Endothelial cell of umbilical vein (primary cell): ENCODE results near the gene COLGALT1. TPM values are rescaled to one million over a fixed set of nuclear protein-coding genes. Genes with fewer than 3 reads are reported as not detected.

Source experiments
- BruUV-seq: library from RNA; stranded (reverse); fragments of 400-500 nt; replicated peaks from 2 replicates; lab custom pipeline; 2021; lab: Mats Ljungman, UMichigan
- CTCF ChIA-PET: fragments of 300-600, 350-600 bp; sonication (Branson Sonifier 250); formaldehyde crosslinking; loops from one replicate; lab custom pipeline; 2021; ENCODE audit warnings: antibody characterized with exemption, inconsistent platforms; lab: Charles Lee
- POLR2A ChIA-PET: fragments of 300-600, 350-600 bp; sonication (Branson Sonifier 250); formaldehyde crosslinking; loops from one replicate; lab custom pipeline; 2021; ENCODE audit warnings: antibody characterized with exemption, inconsistent platforms; lab: Charles Lee
- DNase-seq: peaks from one replicate; pipeline ENCODE4 v3.0.0-alpha.2; 2011; ENCODE audit warnings: low read depth, low spot score
- FAIRE-seq: peaks from 2 replicates; lab custom pipeline; 2011; peaks lifted over from hg19 to GRCh38; lab: Jason Lieb, UNC
- H2AFZ ChIP-seq: 2 replicates; pipeline ENCODE4 v1.6.0; 2012; ENCODE audit warnings: low read depth, low read length, control low read depth, inconsistent platforms
- H3K27ac ChIP-seq: 2 replicates; pipeline ENCODE4 v1.5.1; 2011; ENCODE audit warnings: low read depth, mild to moderate bottlenecking, control low read depth, low read length, moderate library complexity; ENCODE audit not compliant: insufficient read depth
- H3K27me3 ChIP-seq, 2 experiments: 2 replicates each; pipeline versions ENCODE4 v1.6.0 to v1.6.1; 2011; ENCODE audit warnings: low read length in 2 of 2, mixed read lengths in 1 of 2; ENCODE audit not compliant: control insufficient read depth in 2 of 2, insufficient read depth in 2 of 2
- H3K36me3 ChIP-seq, 2 experiments: 2 replicates in 1 of 2; 3 replicates in 1 of 2; pipeline ENCODE4 v1.5.1; 2011; ENCODE audit warnings: low read length in 2 of 2, mild to moderate bottlenecking in 1 of 2, moderate library complexity in 1 of 2; ENCODE audit not compliant: control insufficient read depth in 2 of 2, insufficient read depth in 2 of 2; ENCODE audit errors: extremely low read depth in 1 of 2
- H3K4me1 ChIP-seq: 3 replicates; pipeline ENCODE4 v1.5.1; 2011; ENCODE audit warnings: mild to moderate bottlenecking, low read length; ENCODE audit not compliant: control insufficient read depth, insufficient read depth; ENCODE audit errors: extremely low read depth
- H3K4me2 ChIP-seq: 2 replicates; pipeline ENCODE4 v1.6.1; 2011; ENCODE audit warnings: low read length, control low read depth, mixed read lengths; ENCODE audit not compliant: insufficient read depth
- H3K4me3 ChIP-seq, 3 experiments: fragments of 200-600 bp in 1 of 3; sonication (generic), shearing (Covaris generic) in 1 of 3; replicated peaks in 1 of 3; 2 replicates each; pipeline ENCODE4 v1.5.1; 2011 to 2016; ENCODE audit warnings: control low read depth in 3 of 3, low read length in 3 of 3, mild to moderate bottlenecking in 2 of 3, inconsistent platforms in 1 of 3, low read depth in 1 of 3, moderate library complexity in 1 of 3; ENCODE audit not compliant: insufficient read depth in 1 of 3
- H3K79me2 ChIP-seq: 2 replicates; pipeline ENCODE4 v1.6.0; 2012; ENCODE audit warnings: low read length, inconsistent platforms; ENCODE audit not compliant: control insufficient read depth, insufficient read depth
- H3K9ac ChIP-seq: replicated peaks from 2 replicates; pipeline ENCODE3; 2011; ENCODE audit warnings: low read length, control low read depth; ENCODE audit not compliant: insufficient read depth; ENCODE audit errors: extremely low read depth
- H3K9me1 ChIP-seq: replicated peaks from 3 replicates; pipeline ENCODE4 v1.6.0; 2011; ENCODE audit warnings: mild to moderate bottlenecking, low read length; ENCODE audit not compliant: control insufficient read depth, insufficient read depth; ENCODE audit errors: extremely low read depth
- H3K9me3 ChIP-seq: replicated peaks from 2 replicates; pipeline ENCODE4 v1.5.1; 2012; ENCODE audit warnings: low read length, inconsistent platforms; ENCODE audit not compliant: control insufficient read depth, insufficient read depth
- H4K20me1 ChIP-seq: replicated peaks from 2 replicates; pipeline ENCODE3; 2011; ENCODE audit warnings: mild to moderate bottlenecking, low read length; ENCODE audit not compliant: control insufficient read depth, insufficient read depth; ENCODE audit errors: extremely low read depth
- CTCF ChIP-seq, 2 donors: IDR thresholded peaks; 1 replicate in 1 of 2; 2 replicates in 1 of 2; pipeline ENCODE4 v1.5.1; 2011; ENCODE audit warnings: low read length in 2 of 2, mild to moderate bottlenecking in 2 of 2, moderate library complexity in 2 of 2, control low read depth in 1 of 2, inconsistent platforms in 1 of 2, low read depth in 1 of 2; ENCODE audit not compliant: insufficient read depth in 1 of 2; ENCODE audit errors: extremely low read depth in 1 of 2
- EZH2 ChIP-seq: IDR thresholded peaks from 2 replicates; pipeline ENCODE4 v1.6.1; 2012; ENCODE audit warnings: borderline replicate concordance, low read depth, mild to moderate bottlenecking, moderate library complexity, low read length, inconsistent platforms; ENCODE audit not compliant: severe bottlenecking
- FOS ChIP-seq: IDR thresholded peaks from 2 replicates; pipeline ENCODE4 v1.6.1; 2011; ENCODE audit warnings: mild to moderate bottlenecking, low read length, moderate library complexity, borderline replicate concordance; ENCODE audit not compliant: insufficient read depth
- GATA2 ChIP-seq: IDR thresholded peaks from 2 replicates; pipeline ENCODE4 v1.7.0; 2011; ENCODE audit warnings: low read depth, mild to moderate bottlenecking, moderate library complexity, mixed read lengths, low read length; ENCODE audit not compliant: insufficient read length, insufficient read depth
- JUN ChIP-seq: IDR thresholded peaks from 2 replicates; pipeline ENCODE4 v1.6.1; 2011; ENCODE audit warnings: borderline replicate concordance, low read depth; ENCODE audit not compliant: insufficient read length, insufficient read depth
- MAX ChIP-seq: IDR thresholded peaks from 2 replicates; pipeline ENCODE4 v1.6.1; 2011; ENCODE audit not compliant: insufficient read depth, insufficient read length
- MYC ChIP-seq: IDR thresholded peaks from one replicate; pipeline ENCODE4 v1.6.1; 2011; ENCODE audit warnings: mild to moderate bottlenecking, low read depth, low read length
- POLR2A ChIP-seq: IDR thresholded peaks from 2 replicates; pipeline ENCODE4 v1.6.1; 2012; ENCODE audit warnings: low read depth, mild to moderate bottlenecking, control low read depth, low read length
- POLR2AphosphoS5 ChIP-seq: IDR thresholded peaks from 2 replicates; pipeline ENCODE4 v1.6.1; 2012; ENCODE audit warnings: low read depth, mild to moderate bottlenecking, control low read depth, low read length, moderate library complexity; ENCODE audit not compliant: insufficient read depth
- dilution Hi-C: fragments of 300-500 bp; cut with MboI; formaldehyde crosslinking; loops from one replicate; pipeline ENCODE4 v1.15.0; 2019; ENCODE audit warnings: low sequenced_read_pairs; ENCODE audit not compliant: extremely low pct_ligation_motif_present
- intact Hi-C: fragments of 100-400 bp; cut with micrococcal nuclease; formaldehyde crosslinking; loops from one replicate; pipeline ENCODE4 v1.10.0; 2022
- polyA plus RNA-seq, 4 experiments: library from polyadenylated mRNA; depleted of rRNA in 3 of 4; stranded (reverse) in 3 of 4; unstranded in 1 of 4; fragments of >200 nt; gene quantifications; 2 replicates each; pipeline versions ENCODE4 v1.2.1 to v1.2.3, GENCODE V29; 2011 to 2012; ENCODE audit warnings: missing spikeins in 1 of 4
- total RNA-seq: library from RNA; stranded (reverse); gene quantifications from 2 replicates; pipeline ENCODE4 v1.2.3, GENCODE V29; 2021

COLGALT1 gene
- total and polyA plus RNA-seq, 2 donors (not counting 3 experiments of a cell fraction or from before 2014, with no cell fraction given): 263 to 355 TPM

GRCh38 chr19:17618936-17619335, 63.5 kb downstream of the COLGALT1 start:
- H3K27me3 ChIP-seq: peaks cover 2 to 3% of the 10 kb centered on the region in 2 experiments
- no peak for TF ChIP-seq POLR2AphosphoS5
- TF ChIP-seq MYC: no peak
- TF ChIP-seq CTCF (IDR thresholded peaks at IDR 0.05; ENCODE audit: extremely low read depth in 1 of 2, insufficient read depth in 1 of 2, low read depth in 1 of 2, low read length in 2 of 2): no peak
- H3K36me3 ChIP-seq: no peaks in the 10 kb centered on the region
- no peak overlapping the region for H3K9ac ChIP-seq
- DNase-seq (no peak), FAIRE-seq (no peak)
- no peak overlapping the region for H3K4me2 ChIP-seq
- ChIA-PET CTCF (interaction anchor here (1.3 to 1.7 kb wide), 2 partner anchors 12 to 45 kb away, joined by 4 to 5 read pairs; no protein-coding TSS in a partner anchor), POLR2A (interaction anchor here (0.7 kb wide), 1 partner anchor 954 kb away, joined by 3 read pairs; no protein-coding TSS in a partner anchor)
- H3K79me2 ChIP-seq: no peaks in the 10 kb centered on the region
- no peaks in the 10 kb centered on the region for H3K9me1 ChIP-seq
- no peak overlapping the region for H3K27ac ChIP-seq
- no peaks in the 10 kb centered on the region for H3K9me3 ChIP-seq
- dilution Hi-C loops (no loop called here), intact Hi-C loops (no loop called here)
- H4K20me1 ChIP-seq: no peaks in the 10 kb centered on the region
- H3K4me1 ChIP-seq: no peaks in the 10 kb centered on the region
- H2AFZ ChIP-seq: no peak overlapping the region
- BruUV-seq: no TSS peak
- H3K4me3 ChIP-seq: no peak overlapping the region

- Histone ChIP-seq H2AFZ (no peak overlapping the region), H3K79me2 (no peaks in the 10 kb centered on the region), H3K36me3 (no peaks in the 10 kb centered on the region), H3K27me3 (peaks cover 2 to 3% of the 10 kb centered on the region in 2 experiments), H3K9me1 (no peaks in the 10 kb centered on the region), H3K4me1 (no peaks in the 10 kb centered on the region), H3K9ac (no peak overlapping the region), H3K27ac (no peak overlapping the region), H3K4me2 (no peak overlapping the region), H3K9me3 (no peaks in the 10 kb centered on the region), H4K20me1 (no peaks in the 10 kb centered on the region), H3K4me3 (no peak overlapping the region)
- DNase-seq (no peak), FAIRE-seq (no peak)
- no TSS peak for BruUV-seq
- intact Hi-C loops: no loop called here
- CTCF ChIA-PET: interaction anchor here (1.5 to 2.2 kb wide), 2 partner anchors 15 to 146 kb away, joined by 4 to 15 read pairs; no protein-coding TSS in a partner anchor
- no peak for TF ChIP-seq MYC
- TF ChIP-seq FOS: no peak
- no peak for TF ChIP-seq JUN
- no peak for TF ChIP-seq GATA2
- TF ChIP-seq MAX: no peak
- TF ChIP-seq CTCF (IDR thresholded peaks at IDR 0.05; ENCODE audit: extremely low read depth in 1 of 2, insufficient read depth in 1 of 2, low read depth in 1 of 2, low read length in 2 of 2): no peak
- TF ChIP-seq POLR2AphosphoS5: no peak
- TF ChIP-seq EZH2: no peak
- TF ChIP-seq POLR2A: no peak
- dilution Hi-C loops: no loop called here
- POLR2A ChIA-PET: no interaction called here
Measured at GRCh38 chr19:17620696-17621095, 65.2 kb downstream of the COLGALT1 start.
